H9 (cell line): ENCODE measurements around the gene KCNJ13. TPM values are rescaled to one million over a fixed set of nuclear protein-coding genes. Genes with fewer than 3 reads are reported as not detected.

Experiments used
- DNase-seq: peaks from one replicate; pipeline ENCODE4 v3.0.0-alpha.2; 2017
- H2AFZ ChIP-seq: one replicate; pipeline ENCODE4 v1.6.1; 2013; ENCODE audit warnings: mild to moderate bottlenecking, low read length, control low read depth, moderate library complexity
- H2AK5ac ChIP-seq: 2 replicates; pipeline ENCODE4 v1.6.1; 2013; ENCODE audit warnings: low read length, control low read depth, mixed read lengths; ENCODE audit not compliant: insufficient read length
- H2BK120ac ChIP-seq: one replicate; pipeline ENCODE4 v1.6.1; 2013; ENCODE audit warnings: low read depth, mild to moderate bottlenecking, low read length, control low read depth, inconsistent platforms; ENCODE audit not compliant: poor library complexity, severe bottlenecking
- H2BK12ac ChIP-seq: 2 replicates; pipeline ENCODE4 v1.6.1; 2013; ENCODE audit warnings: low read length, control low read depth, mixed read lengths, low read depth; ENCODE audit not compliant: insufficient read length
- H2BK15ac ChIP-seq: 2 replicates; pipeline ENCODE4 v1.6.1; 2013; ENCODE audit warnings: low read depth, low read length, control low read depth
- H2BK20ac ChIP-seq: one replicate; pipeline ENCODE4 v1.6.1; 2013; ENCODE audit warnings: low read depth, mild to moderate bottlenecking, low read length, control low read depth, inconsistent platforms; ENCODE audit not compliant: poor library complexity, severe bottlenecking
- H2BK5ac ChIP-seq: 2 replicates; pipeline ENCODE4 v1.6.1; 2013; ENCODE audit warnings: low read length, control low read depth, mixed read lengths; ENCODE audit not compliant: insufficient read length
- H3K14ac ChIP-seq: 2 replicates; pipeline ENCODE4 v1.6.1; 2013; ENCODE audit warnings: low read length, control low read depth; ENCODE audit not compliant: insufficient read depth
- H3K18ac ChIP-seq: 2 replicates; pipeline ENCODE4 v1.6.1; 2013; ENCODE audit warnings: low read depth, mild to moderate bottlenecking, mixed read lengths, low read length, control low read depth; ENCODE audit not compliant: insufficient read length
- H3K23ac ChIP-seq: 2 replicates; pipeline ENCODE4 v1.6.1; 2013; ENCODE audit warnings: low read length, control low read depth, mixed read lengths, low read depth; ENCODE audit not compliant: insufficient read length
- H3K23me2 ChIP-seq: 2 replicates; pipeline ENCODE4 v1.6.1; 2013; ENCODE audit warnings: low read depth, mild to moderate bottlenecking, mixed read lengths, low read length, control low read depth; ENCODE audit not compliant: insufficient read length, poor library complexity, severe bottlenecking
- H3K27ac ChIP-seq: 2 replicates; pipeline ENCODE4 v1.5.1; 2013; ENCODE audit warnings: low read length, control low read depth, mixed read lengths, low read depth; ENCODE audit not compliant: insufficient read length
- H3K27me3 ChIP-seq: 2 replicates; pipeline ENCODE4 v1.6.1; 2013; ENCODE audit warnings: low read length, control low read depth, inconsistent platforms; ENCODE audit not compliant: insufficient read depth
- H3K4ac ChIP-seq: 2 replicates; pipeline ENCODE4 v1.6.1; 2013; ENCODE audit warnings: low read depth, mild to moderate bottlenecking, control low read depth, inconsistent platforms, low read length, moderate library complexity
- H3K4me1 ChIP-seq: 2 replicates; pipeline ENCODE4 v1.6.1; 2013; ENCODE audit warnings: low read length, control low read depth, inconsistent platforms; ENCODE audit not compliant: insufficient read depth
- H3K4me2 ChIP-seq: 2 replicates; pipeline ENCODE4 v1.6.1; 2013; ENCODE audit warnings: low read length, control low read depth, mixed read lengths; ENCODE audit not compliant: insufficient read length, insufficient read depth
- H3K56ac ChIP-seq: 2 replicates; pipeline ENCODE4 v1.6.1; 2013; ENCODE audit warnings: low read depth, mild to moderate bottlenecking, mixed read lengths, low read length, control low read depth; ENCODE audit not compliant: insufficient read length
- H3K79me1 ChIP-seq: 2 replicates; pipeline ENCODE4 v1.6.1; 2013; ENCODE audit warnings: low read depth, mild to moderate bottlenecking, moderate library complexity, low read length, control low read depth, inconsistent platforms; ENCODE audit not compliant: insufficient read depth, poor library complexity, severe bottlenecking
- H3K79me2 ChIP-seq: 2 replicates; pipeline ENCODE4 v1.6.1; 2013; ENCODE audit warnings: low read length, control low read depth, inconsistent platforms; ENCODE audit not compliant: insufficient read depth
- H3K9ac ChIP-seq: 2 replicates; pipeline ENCODE4 v1.6.1; 2013; ENCODE audit warnings: low read length, control low read depth, mixed read lengths; ENCODE audit not compliant: insufficient read length; ENCODE audit errors: extremely low read depth
- H3K9me3 ChIP-seq: one replicate; pipeline ENCODE4 v1.6.1; 2013; ENCODE audit warnings: low read depth, low read length, inconsistent platforms; ENCODE audit not compliant: control insufficient read depth
- H3T11ph ChIP-seq: one replicate; pipeline ENCODE4 v1.6.1; 2013; ENCODE audit warnings: mild to moderate bottlenecking, low read length, control low read depth, inconsistent platforms
- H4K20me1 ChIP-seq: one replicate; pipeline ENCODE4 v1.6.1; 2013; ENCODE audit not compliant: control insufficient read depth, insufficient read length, insufficient read depth
- H4K5ac ChIP-seq: 2 replicates; pipeline ENCODE4 v1.6.1; 2013; ENCODE audit warnings: low read depth, mild to moderate bottlenecking, mixed read lengths, low read length, control low read depth; ENCODE audit not compliant: insufficient read length
- H4K8ac ChIP-seq: replicated peaks from 2 replicates; pipeline ENCODE4 v1.6.1; 2013; ENCODE audit warnings: low read length, control low read depth, mixed read lengths, low read depth; ENCODE audit not compliant: insufficient read length
- H4K91ac ChIP-seq: 2 replicates; pipeline ENCODE4 v1.6.1; 2013; ENCODE audit warnings: low read depth, mild to moderate bottlenecking, moderate library complexity, mixed read lengths, low read length, control low read depth; ENCODE audit not compliant: insufficient read length
- H3K27ac Mint-ChIP-seq, 3 experiments: 2 replicates in 2 of 3; 3 replicates in 1 of 3; pipeline ENCODE4 v1.8.0; 2020 to 2021; ENCODE audit warnings: mixed read lengths in 3 of 3, mild to moderate bottlenecking in 1 of 3, moderate library complexity in 1 of 3
- H3K27me3 Mint-ChIP-seq: 2 replicates; pipeline ENCODE4 v1.8.0; 2021; ENCODE audit warnings: low read depth, mild to moderate bottlenecking, moderate library complexity, mixed read lengths
- H3K36me3 Mint-ChIP-seq, 3 experiments: 2 replicates in 2 of 3; 3 replicates in 1 of 3; pipeline ENCODE4 v1.8.0; 2020 to 2021; ENCODE audit warnings: low read depth in 3 of 3, mixed read lengths in 3 of 3; ENCODE audit not compliant: insufficient read depth in 1 of 3
- H3K4me1 Mint-ChIP-seq, 2 experiments: 2 replicates each; pipeline ENCODE4 v1.8.0; 2020; ENCODE audit warnings: mixed read lengths in 2 of 2
- H3K4me3 Mint-ChIP-seq, 2 experiments: 2 replicates in 1 of 2; 3 replicates in 1 of 2; pipeline ENCODE4 v1.8.0; 2020 to 2021; ENCODE audit warnings: mild to moderate bottlenecking in 2 of 2, mixed read lengths in 2 of 2, moderate library complexity in 1 of 2
- H3K9me3 Mint-ChIP-seq, 2 experiments: 2 replicates in 1 of 2; 3 replicates in 1 of 2; pipeline ENCODE4 v1.8.0; 2020; ENCODE audit warnings: mild to moderate bottlenecking in 2 of 2, mixed read lengths in 2 of 2, moderate library complexity in 1 of 2
- WGBS: extraction: QIAGEN DNeasy Blood & Tissue Kit; methylation state at CpG from one replicate; pipeline ENCODE4 v1.1.7; 2013; ENCODE audit warnings: missing lambda C conversion rate, low lambda C conversion rate, mixed read lengths; ENCODE audit not compliant: insufficient read length; ENCODE audit errors: extremely low coverage; 5-methylcytosine and 5-hydroxymethylcytosine counted together
- total RNA-seq: library from RNA; stranded (reverse); gene quantifications from 2 replicates; pipeline ENCODE4 v1.2.1, GENCODE V29; 2021
- TF ChIP-seq, protein P1 (sequence below): fragments of 200-600 bp; sonication (generic); conservative IDR thresholded peaks from 3 replicates; pipeline ENCODE4 v1.8.0; 2021; ENCODE audit warnings: antibody characterized with exemption, mild to moderate bottlenecking

The KCNJ13 gene
- total RNA-seq, 1 experiment from 2014 or later, result not detected

DNA sequence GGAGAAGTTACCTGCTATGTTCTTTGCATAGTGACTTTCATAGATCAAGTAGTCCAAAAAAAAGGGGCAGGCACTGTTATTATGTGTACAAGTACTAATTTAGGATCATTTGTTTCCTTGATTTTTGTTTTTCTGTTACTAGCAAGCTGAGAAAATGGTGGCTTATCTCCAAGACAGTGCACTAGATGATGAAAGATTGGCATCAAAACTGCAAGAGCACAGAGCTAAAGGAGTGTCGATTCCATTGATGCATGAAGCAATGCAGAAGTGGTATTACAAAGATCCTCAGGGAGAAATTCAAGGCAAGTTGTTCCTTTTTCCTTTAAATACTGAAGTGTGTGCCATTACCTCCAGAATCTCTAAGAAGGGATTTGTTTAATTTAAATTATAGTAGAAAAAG is 19.6 kb upstream of the KCNJ13 start:
- H3K56ac ChIP-seq, result no peak overlapping the region
- H4K8ac ChIP-seq, result no peak overlapping the region
- Mint-ChIP-seq H3K4me3 (no peak overlapping the region), H3K4me1 (peaks cover 11% of the 10 kb centered on the region in 2 experiments), H3K27me3 (no peaks in the 10 kb centered on the region), H3K9me3 (no peaks in the 10 kb centered on the region), H3K27ac (no peak overlapping the region), H3K36me3 (peaks cover 13 to 57% (median 57%) of the 10 kb centered on the region in 3 experiments; a peak in 6 of 7 replicates)
- no peak overlapping the region for H2BK20ac ChIP-seq
- no peaks in the 10 kb centered on the region for H3K23me2 ChIP-seq
- H3K23ac ChIP-seq, result no peak overlapping the region
- no peaks in the 10 kb centered on the region for H3K9me3 ChIP-seq
- no peaks in the 10 kb centered on the region for H3K79me1 ChIP-seq
- H3K4ac ChIP-seq, result no peak overlapping the region
- no peak overlapping the region for H3K18ac ChIP-seq
- H3K27ac ChIP-seq, result no peak overlapping the region
- no peak overlapping the region for H3T11ph ChIP-seq
- no peaks in the 10 kb centered on the region for H3K4me1 ChIP-seq
- no peak overlapping the region for H3K14ac ChIP-seq
- no peak overlapping the region for H2BK5ac ChIP-seq
- H3K27me3 ChIP-seq, result no peaks in the 10 kb centered on the region
- no peak overlapping the region for H2AFZ ChIP-seq
- H2BK15ac ChIP-seq, result no peak overlapping the region
- no peak overlapping the region for H4K91ac ChIP-seq
- TF ChIP-seq, protein P1, sequence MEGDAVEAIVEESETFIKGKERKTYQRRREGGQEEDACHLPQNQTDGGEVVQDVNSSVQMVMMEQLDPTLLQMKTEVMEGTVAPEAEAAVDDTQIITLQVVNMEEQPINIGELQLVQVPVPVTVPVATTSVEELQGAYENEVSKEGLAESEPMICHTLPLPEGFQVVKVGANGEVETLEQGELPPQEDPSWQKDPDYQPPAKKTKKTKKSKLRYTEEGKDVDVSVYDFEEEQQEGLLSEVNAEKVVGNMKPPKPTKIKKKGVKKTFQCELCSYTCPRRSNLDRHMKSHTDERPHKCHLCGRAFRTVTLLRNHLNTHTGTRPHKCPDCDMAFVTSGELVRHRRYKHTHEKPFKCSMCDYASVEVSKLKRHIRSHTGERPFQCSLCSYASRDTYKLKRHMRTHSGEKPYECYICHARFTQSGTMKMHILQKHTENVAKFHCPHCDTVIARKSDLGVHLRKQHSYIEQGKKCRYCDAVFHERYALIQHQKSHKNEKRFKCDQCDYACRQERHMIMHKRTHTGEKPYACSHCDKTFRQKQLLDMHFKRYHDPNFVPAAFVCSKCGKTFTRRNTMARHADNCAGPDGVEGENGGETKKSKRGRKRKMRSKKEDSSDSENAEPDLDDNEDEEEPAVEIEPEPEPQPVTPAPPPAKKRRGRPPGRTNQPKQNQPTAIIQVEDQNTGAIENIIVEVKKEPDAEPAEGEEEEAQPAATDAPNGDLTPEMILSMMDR, result no peak
- H2BK12ac ChIP-seq, result no peak overlapping the region
- H2AK5ac ChIP-seq, result no peak overlapping the region
- no peaks in the 10 kb centered on the region; the same call in 1 of the 2 replicates for H3K79me2 ChIP-seq
- no peaks in the 10 kb centered on the region for H4K20me1 ChIP-seq
- no CpG with 5 or more reads among the region's 1 CpG for WGBS
- H3K9ac ChIP-seq, result no peak overlapping the region
- no peak overlapping the region for H3K4me2 ChIP-seq
- DNase-seq, result no peak
- H4K5ac ChIP-seq, result no peak overlapping the region
- no peak overlapping the region for H2BK120ac ChIP-seq
